Left cardiac atrium (tissue), 4 donors: ENCODE measurements around the gene GORASP2. TPM values are rescaled to one million over a fixed set of nuclear protein-coding genes. Genes with fewer than 3 reads are reported as not detected.
A peak's percentile ranks its signal among the peaks of the same experiment; 100 is the strongest.

Source experiments
- ATAC-seq, 2 donors: fragments of 200-7000 bp; cut with Tn5 transposase; one replicate each; pipeline ENCODE4 v1.9.1; 2020; ENCODE audit warnings: mild to moderate bottlenecking in 2 of 2, moderate library complexity in 2 of 2
- DNase-seq: peaks from one replicate; pipeline ENCODE4 v3.0.0-alpha.2; 2020
- intact Hi-C, 2 donors: fragments of 100-400 bp; cut with DNase I; formaldehyde crosslinking; loops; one replicate each; pipeline versions ENCODE4 v1.14.1 to v1.15.1; 2022 to 2023
- total RNA-seq, 2 donors: library from RNA; stranded (reverse); fragmentation: NEBNext Ultra II Directional; extraction: Animal tissue kit (Norgen Biotek cat#: 25700); gene quantifications; one replicate each; pipeline ENCODE4 v1.2.1, GENCODE V29; 2021
- donor health status: DM: no; HTN: yes; CAD: no.
- donor health status: DM: no; HTN: yes; CAD: no; lungs with severe emphysema.
- donor health status: DM: yes; HTN: yes; CAD: no.
- donor health status: Dilated cardiomyopathy.

The GORASP2 gene
- total RNA-seq, 2 donors from 2014 or later: 55.7 to 80.4 TPM

DNA sequence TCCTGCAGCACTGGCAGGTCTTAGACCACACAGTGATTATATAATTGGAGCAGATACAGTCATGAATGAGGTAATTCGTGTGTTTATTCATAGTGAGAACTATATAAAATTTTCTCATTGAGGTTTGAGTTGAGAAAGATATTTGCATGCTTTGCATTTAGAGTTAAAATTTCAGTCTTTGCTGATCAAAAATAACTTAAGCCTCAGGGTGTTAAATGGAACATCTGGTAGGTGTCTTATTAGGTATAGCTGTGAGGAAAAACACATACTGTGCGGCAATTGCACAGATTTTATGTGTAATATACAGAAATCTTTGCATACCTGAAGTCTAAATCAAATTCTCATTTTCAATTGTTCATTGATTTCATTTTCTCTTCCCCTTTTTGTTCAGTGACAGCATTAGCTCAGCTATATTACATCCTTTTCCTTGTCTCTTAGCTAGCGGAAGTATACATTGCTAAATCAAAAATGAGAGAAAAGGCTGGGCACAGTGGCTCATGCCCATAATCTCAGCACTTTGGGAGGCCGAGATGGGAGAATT is 21.2 kb downstream of the GORASP2 start:
- ATAC-seq (no peak), DNase-seq (no peak)
- intact Hi-C loops: no loop called here

DNA sequence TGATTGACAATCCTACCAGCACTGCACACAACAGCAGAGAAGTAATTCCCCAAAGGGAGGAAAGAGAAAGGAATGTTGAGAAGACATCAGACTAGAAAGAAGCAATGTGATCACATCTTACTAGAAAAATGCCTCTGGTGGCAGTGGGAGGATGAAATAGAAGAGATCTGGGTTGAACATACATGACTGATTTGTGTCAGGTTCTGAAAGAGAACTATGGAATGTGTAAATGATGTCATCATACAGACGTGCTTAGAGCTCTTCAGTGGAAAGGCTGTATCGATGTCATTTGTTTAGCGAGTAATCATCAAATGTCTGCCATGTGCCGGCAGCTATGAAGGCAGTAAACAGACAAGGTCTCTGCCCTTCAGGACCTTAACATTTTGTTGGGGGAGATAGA is 24.9 kb downstream of the GORASP2 start:
- DNase-seq: no peak
- ATAC-seq: no peak
- intact Hi-C loops: no loop called here

DNA sequence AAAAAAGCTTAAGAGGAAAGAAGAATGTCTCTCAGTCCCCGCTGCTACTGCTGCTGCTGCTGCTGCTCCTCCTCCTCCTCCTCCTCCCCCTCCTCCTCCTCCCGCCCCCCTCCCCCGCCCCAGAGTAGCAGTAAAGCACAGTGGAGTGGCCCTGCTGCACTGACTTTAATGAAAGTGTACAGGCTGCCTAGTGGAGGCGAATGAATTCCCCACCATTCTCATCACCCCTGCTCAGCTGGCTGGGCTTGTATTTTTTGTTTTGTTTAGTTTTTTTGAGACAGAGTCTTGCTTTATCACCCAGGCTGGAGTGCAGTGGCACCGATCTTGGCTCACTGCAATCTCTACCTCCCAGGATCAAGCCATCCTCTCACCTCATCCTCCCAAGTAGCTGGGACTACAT is 34.3 kb downstream of the GORASP2 start:
- ATAC-seq (no peak), DNase-seq (no peak)
- intact Hi-C loops: no loop called here

GRCh38 chr2:170965446-170966225 is 36.6 kb downstream of the GORASP2 start:
- ATAC-seq (no peak), DNase-seq (no peak)
- intact Hi-C loops: no loop called here

- ATAC-seq: peak in 1 of 2 donors; percentile 48
- intact Hi-C loops: no loop called here
These were observed 37.8 kb downstream of the GORASP2 start for GRCh38 chr2:170966648-170967396.

DNA sequence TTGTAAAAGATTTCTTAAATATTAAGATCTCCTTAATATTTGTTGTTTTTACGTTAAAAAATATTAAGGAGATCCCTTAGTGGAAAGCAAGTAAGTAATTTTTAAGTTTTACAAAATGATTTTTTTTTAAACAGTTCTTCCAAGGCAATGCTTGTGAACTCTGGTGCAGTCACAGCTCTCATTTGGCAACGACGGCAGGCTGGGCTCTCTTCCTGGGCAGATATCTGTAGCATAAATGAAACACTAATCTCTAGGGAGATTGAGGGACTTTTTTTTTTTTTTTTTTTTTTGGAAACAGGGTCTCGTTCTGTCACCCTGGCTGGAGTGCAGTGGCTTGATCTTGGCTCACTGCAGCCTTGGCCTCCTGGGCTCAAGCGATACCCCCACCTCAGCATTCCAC is 38.5 kb downstream of the GORASP2 start:
- DNase-seq (no peak), ATAC-seq (peak in 1 of 2 donors; percentile 54)
- intact Hi-C loops: no loop called here

More at GRCh38 chr2:170966648-170967396, 37.8 kb downstream of the GORASP2 start:
- DNase-seq: no peak

GRCh38 chr2:170968205-170969003 is 39.4 kb downstream of the GORASP2 start:
- intact Hi-C loops: no loop called here
- no peak for ATAC-seq

GRCh38 chr2:170969030-170969429 is 40.0 kb downstream of the GORASP2 start:
- DNase-seq (no peak), ATAC-seq (no peak)
- intact Hi-C loops: no loop called here

More at GRCh38 chr2:170968205-170969003, 39.4 kb downstream of the GORASP2 start:
- DNase-seq: no peak

GRCh38 chr2:170969872-170970496 is 40.9 kb downstream of the GORASP2 start:
- intact Hi-C loops: loop anchor here in 1 of 2 donors (5.0 kb wide), 2 partner anchors 192 to 462 kb away; partner anchors contain the start of genes DCAF17, METTL8 and TLK1
- ATAC-seq (no peak), DNase-seq (no peak)

- intact Hi-C loops: loop anchor here in 1 of 2 donors (5.0 kb wide), 2 partner anchors 191 to 461 kb away; partner anchors contain the start of genes DCAF17, METTL8 and TLK1
- DNase-seq (no peak), ATAC-seq (no peak)
These were observed 42.0 kb downstream of the GORASP2 start for GRCh38 chr2:170971071-170971470.

DNA sequence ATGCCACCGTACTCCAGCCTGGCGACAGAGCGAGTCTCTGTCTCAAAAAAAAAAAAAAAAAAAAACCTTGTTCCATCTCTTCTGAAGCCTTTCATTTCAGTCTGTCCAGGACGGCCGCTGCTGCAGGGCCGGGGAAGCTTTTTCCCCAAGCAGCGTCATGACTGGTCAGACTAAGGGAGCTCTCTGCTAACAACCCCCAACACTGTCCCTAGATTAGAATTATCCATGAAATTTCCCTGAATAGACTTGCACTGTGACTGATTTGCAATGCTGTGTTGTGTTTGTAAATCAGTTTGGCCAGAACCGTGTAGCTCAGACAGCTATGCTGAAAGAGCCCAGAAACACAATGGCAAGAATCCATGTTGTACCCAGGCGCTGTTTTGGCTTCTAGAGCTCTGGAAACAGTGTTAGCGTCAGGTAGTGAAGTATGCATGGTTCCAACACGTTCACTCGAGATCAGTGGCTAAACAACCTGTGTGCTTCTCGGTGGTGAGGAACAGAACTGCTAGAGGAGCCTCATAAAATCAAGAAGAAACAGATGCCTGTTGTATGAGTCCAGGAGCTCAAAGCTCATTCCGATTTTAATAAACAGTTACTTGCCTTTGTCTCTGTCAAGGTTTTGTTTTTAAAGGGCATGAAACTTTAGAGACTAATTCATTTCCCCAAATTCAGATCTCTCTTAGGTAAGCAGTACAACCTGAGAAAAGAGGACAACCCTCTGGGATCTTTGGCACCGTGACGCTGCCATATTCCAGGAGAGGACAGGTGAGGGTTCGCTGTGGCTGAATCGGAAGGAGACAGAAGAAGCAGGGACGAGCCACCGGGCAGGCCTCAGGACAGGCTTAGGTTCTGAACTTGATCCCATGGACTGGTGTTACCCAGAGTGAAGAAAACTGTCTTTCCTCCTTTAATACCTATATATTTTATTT is 43.5 kb downstream of the GORASP2 start:
- DNase-seq (no peak), ATAC-seq (no peak)
- intact Hi-C loops: loop anchor here in 1 of 2 donors (1.0 to 5.0 kb wide), 3 partner anchors 190 to 460 kb away; partner anchors contain the start of genes DCAF17, METTL8 and TLK1

DNA sequence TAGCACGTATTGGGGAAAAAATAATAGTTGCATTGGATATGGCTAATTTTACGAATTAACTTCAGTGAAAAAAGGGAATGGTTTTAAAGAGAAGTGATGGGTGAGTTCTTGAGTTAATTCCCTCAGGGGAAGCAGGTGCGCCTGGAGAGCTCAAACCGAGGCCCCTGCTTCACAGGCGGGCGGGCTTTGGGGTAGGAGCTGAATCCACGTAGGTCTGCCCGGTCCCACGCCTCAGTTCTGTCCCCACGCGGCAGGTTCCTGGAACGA is 44.1 kb downstream of the GORASP2 start:
- DNase-seq (no peak), ATAC-seq (no peak)
- intact Hi-C loops: loop anchor here in 1 of 2 donors (1.0 to 5.0 kb wide), 3 partner anchors 189 to 459 kb away; partner anchors contain the start of genes DCAF17, METTL8 and TLK1

GRCh38 chr2:170973492-170974303 is 44.6 kb downstream of the GORASP2 start:
- peak; percentile 90 for DNase-seq
- ATAC-seq: peak; percentile 97 to 99
- intact Hi-C loops: loop anchor here (1.0 to 5.0 kb wide), 4 partner anchors 189 to 459 kb away; partner anchors contain the start of genes DCAF17 (in 1 of the 2), METTL8 (in 1 of the 2) and TLK1 (in 1 of the 2)

GRCh38 chr2:170974304-170974993 is 45.4 kb downstream of the GORASP2 start:
- intact Hi-C loops: loop anchor here (2.0 to 5.0 kb wide), 3 partner anchors 188 to 458 kb away; partner anchors contain the start of genes DCAF17 (in 1 of the 2), METTL8 (in 1 of the 2) and TLK1 (in 1 of the 2)
- ATAC-seq: no peak
- DNase-seq: no peak

GRCh38 chr2:170975127-170975942 is 46.3 kb downstream of the GORASP2 start:
- ATAC-seq: no peak
- DNase-seq: no peak
- intact Hi-C loops: loop anchor here in 1 of 2 donors (2.0 kb wide), 1 partner anchor 441 kb away; no protein-coding TSS in a partner anchor
